HepG2 (cell line): ENCODE measurements around the gene WDR81. TPM values are rescaled to one million over a fixed set of nuclear protein-coding genes. Genes with fewer than 3 reads are reported as not detected.
A peak's percentile ranks its signal among the peaks of the same experiment; 100 is the strongest.

Experiments used
- BCLAF1 ChIP-seq: fragments of 450-650 bp; IDR thresholded peaks from 2 replicates; pipeline ENCODE4 v1.6.1; 2017; ENCODE audit warnings: mild to moderate bottlenecking
- EP300 ChIP-seq, 3 experiments: sonication (generic) in 1 of 3; formaldehyde crosslinking in 1 of 3; IDR thresholded peaks; 2 replicates each; pipeline versions ENCODE4 v1.5.1 to v1.6.1; 2011 to 2020; ENCODE audit warnings: low read depth in 2 of 3, low read length in 2 of 3, borderline replicate concordance in 1 of 3, improper control_type of control experiment in 1 of 3, mild to moderate bottlenecking in 1 of 3, missing genetic modification reagents in 1 of 3, moderate library complexity in 1 of 3
- FOXC1 ChIP-seq: sonication (generic); formaldehyde crosslinking; IDR thresholded peaks from 2 replicates; pipeline ENCODE4 v1.8.0; 2022; ENCODE audit warnings: mild to moderate bottlenecking, missing genetic modification reagents, borderline replicate concordance
- KDM3A ChIP-seq: IDR thresholded peaks from 2 replicates; pipeline ENCODE4 v1.6.1; 2018; ENCODE audit warnings: low read depth, missing compliant biosample characterization
- NFRKB ChIP-seq: fragments of 450-650 bp; IDR thresholded peaks from 2 replicates; pipeline ENCODE4 v1.6.1; 2017
- NONO ChIP-seq, 2 experiments: fragments of 450-650 bp in 1 of 2; sonication (generic) in 1 of 2; formaldehyde crosslinking in 1 of 2; IDR thresholded peaks in 1 of 2; conservative IDR thresholded peaks in 1 of 2; 2 replicates each; pipeline versions ENCODE4 v1.6.1 to v1.8.0; 2017 to 2022; ENCODE audit warnings: mild to moderate bottlenecking in 1 of 2, missing genetic modification reagents in 1 of 2, moderate library complexity in 1 of 2
- RNF2 ChIP-seq: fragments of 450-650 bp; conservative IDR thresholded peaks from 2 replicates; pipeline ENCODE4 v1.6.1; 2016; ENCODE audit warnings: low read depth
- SALL2 ChIP-seq: sonication (generic); formaldehyde crosslinking; IDR thresholded peaks from 2 replicates; pipeline ENCODE4 v1.8.1; 2023; ENCODE audit warnings: mild to moderate bottlenecking, missing genetic modification reagents, inconsistent platforms
- SOX13 ChIP-seq, 3 experiments: fragments of 450-650 bp in 1 of 3; sonication (generic) in 1 of 3; formaldehyde crosslinking in 1 of 3; IDR thresholded peaks in 2 of 3; conservative IDR thresholded peaks in 1 of 3; 2 replicates each; pipeline versions ENCODE4 v1.5.0 to v1.6.1; 2016 to 2020; ENCODE audit warnings: antibody characterized with exemption in 1 of 3, mild to moderate bottlenecking in 1 of 3, missing compliant biosample characterization in 1 of 3, missing genetic modification reagents in 1 of 3, moderate library complexity in 1 of 3
- ZBTB2 ChIP-seq: sonication (generic); formaldehyde crosslinking; IDR thresholded peaks from 2 replicates; pipeline ENCODE4 v1.8.0; 2022; ENCODE audit warnings: low read depth, missing genetic modification reagents
- ZNF414 ChIP-seq: sonication (generic); formaldehyde crosslinking; IDR thresholded peaks from 2 replicates; pipeline ENCODE4 v1.5.0; 2020; ENCODE audit warnings: missing genetic modification reagents
- ZNF512B ChIP-seq: sonication (generic); formaldehyde crosslinking; IDR thresholded peaks from 2 replicates; pipeline ENCODE4 v1.5.1; 2020; ENCODE audit warnings: missing genetic modification reagents, mild to moderate bottlenecking, borderline replicate concordance
- ZNF768 ChIP-seq: sonication (generic); formaldehyde crosslinking; IDR thresholded peaks from 2 replicates; pipeline ENCODE4 v1.4.0; 2020; ENCODE audit warnings: missing genetic modification reagents
- ZNF775 ChIP-seq: sonication (generic); formaldehyde crosslinking; IDR thresholded peaks from 2 replicates; pipeline ENCODE4 v1.4.0; 2020; ENCODE audit warnings: missing genetic modification reagents, mild to moderate bottlenecking, moderate library complexity, borderline replicate concordance
- ZNF777 ChIP-seq: sonication (generic); formaldehyde crosslinking; IDR thresholded peaks from 2 replicates; pipeline ENCODE4 v1.4.0; 2020; ENCODE audit warnings: missing genetic modification reagents
- ZNF841 ChIP-seq: sonication (generic); formaldehyde crosslinking; IDR thresholded peaks from 2 replicates; pipeline ENCODE4 v1.8.1; 2023; ENCODE audit warnings: missing genetic modification reagents, borderline replicate concordance
- polyA plus RNA-seq, 8 experiments: library from polyadenylated mRNA; depleted of rRNA in 3 of 8; stranded (reverse) in 7 of 8; unstranded in 1 of 8; fragments of >200 nt; fragmentation: Illumina TruSeq in 4 of 8; extraction: Trizol in 4 of 8; gene quantifications; 2 replicates each; pipeline versions ENCODE4 v1.2.1 to v1.2.3, GENCODE V29; 2011 to 2016; ENCODE audit warnings: low read depth in 4 of 8, missing spikeins in 1 of 8, mixed read lengths in 1 of 8; ENCODE audit not compliant: insufficient read depth in 1 of 8
- total RNA-seq, 5 experiments: library from RNA; depleted of rRNA; stranded (reverse); fragments of >200 nt; fragmentation: Illumina TruSeq; extraction: Trizol; gene quantifications; 2 replicates each; pipeline ENCODE4 v1.2.3, GENCODE V29; 2016; ENCODE audit warnings: low read depth in 1 of 5
- TF ChIP-seq, protein P1 (sequence below): sonication (generic); formaldehyde crosslinking; IDR thresholded peaks from 2 replicates; pipeline ENCODE4 v1.5.0; 2020; ENCODE audit warnings: missing genetic modification reagents, mild to moderate bottlenecking, borderline replicate concordance

Gene WDR81
- total and polyA plus RNA-seq, 2 of the 13 experiments (the other 11 are each of a cell fraction or from before 2014, with no cell fraction given): 9.1 to 16.7 TPM

DNA sequence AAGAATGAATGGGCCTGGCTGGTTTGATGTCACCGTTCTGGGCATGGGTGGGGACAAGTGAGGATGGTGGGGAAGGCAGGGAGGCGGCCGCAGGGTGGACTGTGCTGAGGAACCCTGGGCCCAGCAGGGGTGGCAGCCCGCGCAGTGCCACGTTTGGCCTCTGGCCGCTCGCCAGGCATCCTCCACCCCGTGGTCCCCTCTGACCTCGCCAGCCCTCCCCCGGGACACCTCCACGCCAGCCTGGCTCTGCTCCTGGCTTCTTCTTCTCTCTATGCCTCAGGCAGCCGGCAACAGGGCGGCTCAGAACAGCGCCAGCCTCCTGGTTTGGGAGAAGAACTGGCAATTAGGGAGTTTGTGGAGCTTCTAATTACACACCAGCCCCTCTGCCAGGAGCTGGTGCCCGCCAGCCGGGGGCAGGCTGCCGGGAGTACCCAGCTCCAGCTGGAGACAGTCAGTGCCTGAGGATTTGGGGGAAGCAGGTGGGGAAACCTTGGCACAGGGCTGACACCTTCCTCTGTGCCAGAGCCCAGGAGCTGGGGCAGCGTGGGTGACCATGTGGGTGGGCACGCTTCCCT is 30.8 kb downstream of the WDR81 start (continued):
- TF ChIP-seq FOXC1: 0 out of 2 replicates have a peak, but pooled peaks have one; percentile 17
- TF ChIP-seq ZNF841 (CRISPR knock-in tag): no peak
- no peak for TF ChIP-seq SALL2 (CRISPR knock-in tag)
- no peak for TF ChIP-seq ZNF414 (CRISPR knock-in tag)
- TF ChIP-seq KDM3A (CRISPR knock-in tag): no peak
- TF ChIP-seq NONO (IDR thresholded peaks at IDR 0.05): no peak
- TF ChIP-seq NONO (CRISPR knock-in tag; conservative IDR thresholded peaks at IDR 0.05): peak; percentile 14
- TF ChIP-seq NFRKB: no peak
- TF ChIP-seq ZBTB2 (CRISPR knock-in tag): no peak
- no peak for TF ChIP-seq ZNF775 (CRISPR knock-in tag)
- no peak for TF ChIP-seq BCLAF1
- no peak for TF ChIP-seq SOX13 (IDR thresholded peaks at IDR 0.05)
- TF ChIP-seq SOX13 (CRISPR knock-in tag; conservative IDR thresholded peaks at IDR 0.05 in 1 of 2, IDR thresholded peaks at IDR 0.05 in 1 of 2): 0 out of 4 replicates have a peak, but pooled peaks of 1 of the 2 experiments have one; percentile 0
- TF ChIP-seq ZNF512B (CRISPR knock-in tag): peak; percentile 63; the same call in 1 of the 2 replicates
- TF ChIP-seq ZNF768 (CRISPR knock-in tag): no peak
- no peak for TF ChIP-seq ZNF777 (CRISPR knock-in tag)
- no peak for TF ChIP-seq RNF2
- TF ChIP-seq, protein P1, sequence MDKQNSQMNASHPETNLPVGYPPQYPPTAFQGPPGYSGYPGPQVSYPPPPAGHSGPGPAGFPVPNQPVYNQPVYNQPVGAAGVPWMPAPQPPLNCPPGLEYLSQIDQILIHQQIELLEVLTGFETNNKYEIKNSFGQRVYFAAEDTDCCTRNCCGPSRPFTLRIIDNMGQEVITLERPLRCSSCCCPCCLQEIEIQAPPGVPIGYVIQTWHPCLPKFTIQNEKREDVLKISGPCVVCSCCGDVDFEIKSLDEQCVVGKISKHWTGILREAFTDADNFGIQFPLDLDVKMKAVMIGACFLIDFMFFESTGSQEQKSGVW: no peak
- TF ChIP-seq EP300 (IDR thresholded peaks at IDR 0.05; ENCODE audit: low read depth in 2 of 2, low read length in 2 of 2): no peak
- TF ChIP-seq EP300 (CRISPR knock-in tag; IDR thresholded peaks at IDR 0.05; ENCODE audit: borderline replicate concordance): no peak
